Measurements from ENCODE around the gene CLDN18.

GRCh38 chr3:138023754-138024153 is 13.8 kb downstream of the CLDN18 start:
- TF ChIP-seq CTCF (IDR thresholded peaks at IDR 0.05; ENCODE audit: control extremely low read depth in 1 of 3, insufficient read depth in 1 of 3, low read depth in 1 of 3, low read length in 3 of 3) (no peak), JUN (IDR thresholded peaks at IDR 0.05; ENCODE audit: low read depth, low read length) (no peak), SP1 (IDR thresholded peaks at IDR 0.05; ENCODE audit: low read depth, low read length) (no peak), EZH2 (IDR thresholded peaks at IDR 0.05; ENCODE audit: low read depth, low read length, severe bottlenecking) (no peak)
